PC-3 (cell line): ENCODE data around the gene GPR82. TPM values are rescaled to one million over a fixed set of nuclear protein-coding genes. Genes with fewer than 3 reads are reported as not detected.

Source experiments
- ATAC-seq: fragments of 200-7000 bp; cut with Tn5 transposase; 2 replicates; pipeline ENCODE4 v1.9.1; 2020; ENCODE audit warnings: mild to moderate bottlenecking, moderate library complexity
- BruUV-seq: library from RNA; stranded (reverse); fragments of 400-500 nt; replicated peaks from 2 replicates; lab custom pipeline; 2021; lab: Mats Ljungman, UMichigan
- CTCF ChIA-PET: fragments of 300-600 bp; sonication (Branson Sonifier 250); formaldehyde crosslinking; loops from one replicate; lab custom pipeline; 2022; ENCODE audit warnings: antibody characterized with exemption; lab: Charles Lee
- POLR2A ChIA-PET: fragments of 300-600 bp; sonication (Branson Sonifier 250); formaldehyde crosslinking; loops from one replicate; lab custom pipeline; 2022; ENCODE audit warnings: antibody characterized with exemption; ENCODE audit not compliant: unreplicated experiment; lab: Charles Lee
- DNase-seq: peaks from one replicate; pipeline ENCODE4 v3.0.0-alpha.2; 2015
- H2AFZ ChIP-seq: fragments of 300-600 bp; sonication (generic); 2 replicates; pipeline ENCODE4 v1.6.0; 2016; ENCODE audit warnings: antibody characterized with exemption, low read length
- H3F3A ChIP-seq: fragments of 300-600 bp; sonication (generic); one replicate; pipeline ENCODE4 v1.6.0; 2017; ENCODE audit warnings: antibody characterized with exemption, low read length, control low read depth, mild to moderate bottlenecking; ENCODE audit not compliant: unreplicated experiment
- H3K27ac ChIP-seq: fragments of 300-600 bp; sonication (generic); 2 replicates; pipeline ENCODE4 v1.5.1; 2016; ENCODE audit warnings: mild to moderate bottlenecking, low read length
- H3K27me3 ChIP-seq: fragments of 300-600 bp; sonication (generic); 2 replicates; pipeline ENCODE4 v1.6.1; 2016; ENCODE audit warnings: low read length, mixed read lengths
- H3K36me3 ChIP-seq: fragments of 300-600 bp; sonication (generic); 2 replicates; pipeline ENCODE4 v1.6.1; 2016; ENCODE audit warnings: low read depth, mixed run types, low read length, mixed read lengths
- H3K4me1 ChIP-seq: fragments of 300-600 bp; sonication (generic); 2 replicates; pipeline ENCODE4 v1.5.1; 2016; ENCODE audit warnings: low read length; ENCODE audit not compliant: insufficient read depth
- H3K4me2 ChIP-seq: fragments of 300-600 bp; sonication (generic); 2 replicates; pipeline ENCODE4 v1.6.0; 2016; ENCODE audit warnings: low read length
- H3K4me3 ChIP-seq: fragments of 300-600 bp; sonication (generic); 2 replicates; pipeline ENCODE4 v1.5.1; 2016; ENCODE audit warnings: mild to moderate bottlenecking, low read length, mixed read lengths
- H3K79me2 ChIP-seq: fragments of 300-600 bp; sonication (generic); 2 replicates; pipeline ENCODE4 v1.6.1; 2017; ENCODE audit warnings: low read length, mixed read lengths
- H3K9ac ChIP-seq: fragments of 300-600 bp; sonication (generic); 2 replicates; pipeline ENCODE4 v1.6.0; 2016; ENCODE audit warnings: mild to moderate bottlenecking, low read length
- H3K9me2 ChIP-seq: fragments of 300-600 bp; sonication (generic); replicated peaks from 2 replicates; pipeline ENCODE4 v1.6.1; 2016; ENCODE audit warnings: mixed run types, low read length, mixed read lengths
- H3K9me3 ChIP-seq: fragments of 300-600 bp; sonication (generic); 2 replicates; pipeline ENCODE4 v1.6.1; 2016; ENCODE audit warnings: low read length, mixed read lengths
- H4K20me1 ChIP-seq: fragments of 300-600 bp; sonication (generic); 2 replicates; pipeline ENCODE4 v1.6.1; 2016; ENCODE audit warnings: low read length, mixed read lengths
- CTCF ChIP-seq: fragments of 300-600 bp; sonication (generic); conservative IDR thresholded peaks from 2 replicates; pipeline ENCODE4 v1.5.1; 2017; ENCODE audit warnings: antibody characterized with exemption, low read depth, mild to moderate bottlenecking, low read length
- EZH2 ChIP-seq: fragments of 300-600 bp; sonication (generic); IDR thresholded peaks from one replicate; pipeline ENCODE4 v1.6.1; 2017; ENCODE audit warnings: antibody characterized with exemption, mild to moderate bottlenecking, low read length; ENCODE audit not compliant: unreplicated experiment
- EZH2phosphoT487 ChIP-seq: fragments of 300-600 bp; sonication (generic); IDR thresholded peaks from 2 replicates; pipeline ENCODE4 v1.6.1; 2018; ENCODE audit warnings: mild to moderate bottlenecking, antibody characterized with exemption, low read length, borderline replicate concordance
- intact Hi-C: fragments of 100-400 bp; cut with micrococcal nuclease; formaldehyde crosslinking; loops from 2 replicates; pipeline ENCODE4 v1.9.0; 2023
- total RNA-seq: library from RNA; depleted of rRNA; stranded (reverse); fragments of >200 nt; gene quantifications from 2 replicates; pipeline ENCODE4 v1.2.3, GENCODE V29; 2014

The GPR82 gene
- total RNA-seq, 1 experiment from 2014 or later, result not detected

- intact Hi-C loops, result no loop called here
- CTCF ChIA-PET, result no interaction called here
- Histone ChIP-seq H3K27ac (no peak overlapping the region), H3K9me2 (no peaks in the 10 kb centered on the region), H4K20me1 (no peaks in the 10 kb centered on the region), H3K36me3 (no peaks in the 10 kb centered on the region), H3K9ac (no peak overlapping the region), H3K4me3 (no peak overlapping the region), H3K79me2 (no peaks in the 10 kb centered on the region), H3F3A (no peaks in the 10 kb centered on the region), H2AFZ (no peak overlapping the region), H3K9me3 (no peaks in the 10 kb centered on the region), H3K27me3 (no peaks in the 10 kb centered on the region), H3K4me1 (no peaks in the 10 kb centered on the region), H3K4me2 (no peak overlapping the region)
- TF ChIP-seq EZH2 (no peak), EZH2phosphoT487 (no peak), CTCF (no peak)
- POLR2A ChIA-PET, result no interaction called here
- no TSS peak for BruUV-seq
- no peak for ATAC-seq
- no peak for DNase-seq
These were observed 6.1 kb downstream of the GPR82 start for GRCh38 chrX:41730081-41730480.

GRCh38 chrX:41732260-41732659 lies 8.3 kb downstream of the GPR82 start:
- no peak for DNase-seq
- BruUV-seq, result no TSS peak
- Histone ChIP-seq H3K9me3 (no peaks in the 10 kb centered on the region), H2AFZ (no peak overlapping the region), H3K4me2 (no peak overlapping the region), H3K36me3 (no peaks in the 10 kb centered on the region), H3K27me3 (no peaks in the 10 kb centered on the region), H3K9me2 (no peaks in the 10 kb centered on the region), H3K4me1 (no peaks in the 10 kb centered on the region), H3F3A (no peaks in the 10 kb centered on the region), H3K4me3 (no peak overlapping the region), H3K27ac (no peak overlapping the region), H4K20me1 (no peaks in the 10 kb centered on the region), H3K9ac (no peak overlapping the region), H3K79me2 (no peaks in the 10 kb centered on the region)
- ChIA-PET POLR2A (no interaction called here), CTCF (no interaction called here)
- no peak for ATAC-seq
- TF ChIP-seq CTCF (no peak), EZH2phosphoT487 (no peak), EZH2 (no peak)
- intact Hi-C loops, result no loop called here

- Histone ChIP-seq H3K9ac (no peak overlapping the region), H3K79me2 (no peaks in the 10 kb centered on the region), H4K20me1 (no peaks in the 10 kb centered on the region), H3K36me3 (no peaks in the 10 kb centered on the region), H3K4me3 (no peak overlapping the region), H3K4me1 (no peaks in the 10 kb centered on the region), H3K9me2 (no peaks in the 10 kb centered on the region), H2AFZ (no peak overlapping the region), H3K27me3 (no peaks in the 10 kb centered on the region), H3F3A (no peaks in the 10 kb centered on the region), H3K9me3 (no peaks in the 10 kb centered on the region), H3K27ac (no peak overlapping the region), H3K4me2 (no peak overlapping the region)
- POLR2A ChIA-PET, result no interaction called here
- no TSS peak for BruUV-seq
- CTCF ChIA-PET, result no interaction called here
- ATAC-seq (no peak), DNase-seq (no peak)
- intact Hi-C loops, result loop anchor here (1.0 kb wide), 1 partner anchor 176 kb away; no protein-coding TSS in a partner anchor
- TF ChIP-seq EZH2phosphoT487 (no peak), EZH2 (no peak), CTCF (no peak)
These were observed 10.0 kb downstream of the GPR82 start for GRCh38 chrX:41733939-41734338.
